ENCODE data around the gene GABPB2. TPM values are rescaled to one million over a fixed set of nuclear protein-coding genes. Genes with fewer than 3 reads are reported as not detected.

The GABPB2 gene
- 10 to 100 TPM; 27.7 to 30.6 TPM for total RNA-seq

DNA sequence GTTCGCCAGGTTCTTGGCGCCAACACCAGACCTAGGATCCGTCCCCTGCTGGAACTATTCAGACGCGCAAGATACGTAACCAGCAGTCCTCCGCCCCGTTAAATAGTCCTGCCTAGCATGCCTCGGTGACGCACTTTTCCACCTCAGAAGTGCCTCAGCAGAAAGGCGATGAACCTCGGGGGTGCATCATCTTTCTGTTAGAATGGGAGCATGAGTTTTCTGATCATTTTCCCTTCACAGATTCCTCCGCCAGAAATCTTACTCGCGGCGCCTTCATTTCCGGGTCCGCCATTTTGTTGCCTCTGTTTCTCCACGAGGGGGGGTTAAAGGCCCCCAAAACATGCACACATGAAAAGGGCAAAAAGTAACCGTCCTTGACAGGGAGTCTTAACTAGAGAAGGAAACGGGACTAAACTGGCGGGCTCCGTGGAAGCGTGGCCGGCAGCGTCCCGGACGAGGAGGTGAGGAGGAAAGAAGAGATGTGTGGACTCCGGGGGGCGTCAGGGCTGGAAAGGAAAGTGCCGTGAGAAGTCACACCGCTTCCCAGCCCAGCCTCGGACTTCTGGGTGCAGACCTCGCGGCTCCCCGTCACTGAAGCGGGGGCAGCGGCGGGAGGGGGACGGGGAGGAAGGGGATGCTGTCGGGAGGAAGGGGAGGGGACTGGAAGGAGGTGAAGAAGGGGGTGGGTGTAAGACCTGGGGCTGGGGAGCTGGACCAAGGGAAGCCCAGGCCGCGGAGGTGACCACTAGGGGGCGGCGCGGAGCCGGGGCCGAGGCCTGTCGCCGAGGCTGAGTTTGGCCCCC is at the start of gene GABPB2:
Gene GABPB2, plus strand, starts transcription at position 288 of the 803 bp plus-strand sequence. CDS start 17,429 bp downstream, outside the sequence.

DNA sequence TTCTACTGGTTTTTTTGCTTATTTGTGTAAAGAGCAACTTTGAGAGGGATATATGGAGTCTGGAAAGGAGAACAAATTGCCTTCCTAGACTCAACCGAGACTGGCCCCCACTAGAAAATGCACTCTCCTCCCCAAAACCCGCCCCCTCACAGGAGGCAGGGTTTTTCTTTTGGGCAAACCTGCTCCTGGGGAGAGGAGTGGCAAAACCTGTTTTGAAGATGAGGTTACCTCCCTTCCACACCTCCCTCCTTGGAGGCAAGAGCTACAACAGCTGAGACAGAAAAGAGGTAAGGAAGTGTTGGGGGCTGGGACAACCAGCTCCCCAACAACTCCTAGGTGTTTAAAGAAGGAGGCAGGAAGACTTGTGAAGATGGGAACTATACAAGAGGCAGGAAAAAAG is 34.2 kb upstream of the GABPB2 start, which contains the start of gene BNIPL:
Gene BNIPL, plus strand, starts transcription at position 231 of the 400 bp plus-strand sequence. Its CDS starts 140 bp downstream, at position 371.

GRCh38 chr1:151047591-151047924 is 23.0 kb upstream of the GABPB2 start, which contains the start of gene C1orf56:
Gene C1orf56, plus strand, starts transcription at chr1:151047751. Its CDS starts 97 bp downstream, at chr1:151047848.

DNA sequence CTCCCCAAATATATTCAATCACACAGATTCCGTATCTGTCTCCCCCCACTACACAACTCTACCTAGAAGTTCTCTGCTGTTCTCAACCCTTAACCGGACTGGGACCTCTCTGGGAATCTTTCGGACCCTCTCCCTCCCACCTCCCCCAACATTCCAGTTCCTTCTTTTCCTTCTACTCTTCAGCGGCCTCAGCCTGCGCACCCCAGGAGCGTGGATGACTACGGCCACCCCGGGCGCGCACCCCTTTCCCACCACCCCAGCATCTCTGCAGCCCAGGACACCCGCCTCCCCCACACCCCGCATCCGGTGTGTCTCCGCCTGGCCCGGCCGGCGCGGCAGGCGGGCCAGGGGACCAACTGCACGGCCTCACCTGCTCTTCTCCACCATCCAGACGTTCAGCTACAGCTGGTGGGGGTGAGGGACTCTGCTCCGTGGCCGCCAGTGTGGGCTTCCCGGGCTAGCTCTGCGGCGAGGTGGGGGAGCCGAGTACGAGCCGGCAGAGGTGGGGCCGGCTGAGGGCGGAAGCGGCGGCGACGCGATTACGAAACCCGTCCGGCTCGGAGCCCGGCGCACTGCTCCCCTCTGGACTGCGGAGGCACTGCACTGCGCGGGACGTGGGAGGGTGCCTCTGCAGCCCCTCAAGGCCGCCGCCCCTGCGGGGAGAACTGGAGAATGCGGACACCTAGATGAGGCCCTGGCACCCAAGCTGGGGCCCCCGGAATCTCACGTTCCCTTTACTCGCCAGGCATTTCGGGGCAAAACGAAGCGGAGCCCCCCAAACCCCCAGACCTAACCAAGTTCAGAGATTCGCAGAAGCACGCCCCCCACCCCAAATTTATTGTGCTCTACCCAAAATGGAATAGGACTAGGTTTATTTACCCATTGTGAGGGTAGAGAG is 11.2 kb upstream of the GABPB2 start, which contains the start of gene CDC42SE1:
Gene CDC42SE1, minus strand, starts transcription at position 514 of the 898 bp plus-strand sequence. CDS start 3,892 bp downstream, outside the sequence.

DNA sequence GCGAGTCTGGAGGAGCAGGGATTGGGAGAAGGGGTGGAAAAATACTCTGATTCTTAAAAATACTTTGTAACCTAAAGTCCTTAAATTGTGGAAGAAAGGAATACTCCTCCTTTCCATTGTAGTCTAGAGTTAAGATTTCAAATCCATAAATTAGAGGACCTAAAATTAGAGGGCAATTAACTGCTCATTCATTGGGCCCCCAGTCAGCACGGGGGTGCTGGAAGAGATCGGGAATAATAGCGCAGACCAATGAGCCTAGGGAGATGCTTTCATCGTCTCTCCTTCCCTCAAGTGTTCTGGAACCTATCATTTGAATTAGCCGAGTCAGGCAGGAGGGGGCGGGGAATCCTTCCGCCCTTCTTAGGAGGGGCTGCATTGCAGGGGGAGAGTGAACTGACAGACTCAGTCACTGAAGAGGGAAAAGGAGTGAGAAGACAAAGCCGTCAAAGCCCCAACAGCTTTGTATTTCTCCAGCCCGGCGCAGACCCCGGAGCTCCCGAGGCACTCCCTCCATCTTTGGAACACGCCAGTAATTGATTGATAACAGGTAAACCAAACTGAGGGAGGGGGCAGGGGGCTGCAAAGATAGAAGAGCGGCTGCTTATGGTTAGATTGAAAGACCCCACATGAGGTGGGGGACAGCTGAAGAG is 10.4 kb upstream of the GABPB2 start, which contains the start of gene MLLT11:
Gene MLLT11, plus strand, starts transcription at position 391 of the 650 bp plus-strand sequence. CDS start 6,828 bp downstream, outside the sequence.

GRCh38 chr1:151146412-151147131 is 76.0 kb downstream of the GABPB2 start, which contains the start of gene SEMA6C:
Gene SEMA6C, minus strand, starts transcription at chr1:151146631. Its CDS starts 4,010 bp downstream, at chr1:151142621.

GRCh38 chr1:151156515-151156819 is 85.9 kb downstream of the GABPB2 start, which contains the start of gene TNFAIP8L2:
Gene TNFAIP8L2, plus strand, starts transcription at chr1:151156649. Its CDS starts 2,049 bp downstream, at chr1:151158698.

DNA sequence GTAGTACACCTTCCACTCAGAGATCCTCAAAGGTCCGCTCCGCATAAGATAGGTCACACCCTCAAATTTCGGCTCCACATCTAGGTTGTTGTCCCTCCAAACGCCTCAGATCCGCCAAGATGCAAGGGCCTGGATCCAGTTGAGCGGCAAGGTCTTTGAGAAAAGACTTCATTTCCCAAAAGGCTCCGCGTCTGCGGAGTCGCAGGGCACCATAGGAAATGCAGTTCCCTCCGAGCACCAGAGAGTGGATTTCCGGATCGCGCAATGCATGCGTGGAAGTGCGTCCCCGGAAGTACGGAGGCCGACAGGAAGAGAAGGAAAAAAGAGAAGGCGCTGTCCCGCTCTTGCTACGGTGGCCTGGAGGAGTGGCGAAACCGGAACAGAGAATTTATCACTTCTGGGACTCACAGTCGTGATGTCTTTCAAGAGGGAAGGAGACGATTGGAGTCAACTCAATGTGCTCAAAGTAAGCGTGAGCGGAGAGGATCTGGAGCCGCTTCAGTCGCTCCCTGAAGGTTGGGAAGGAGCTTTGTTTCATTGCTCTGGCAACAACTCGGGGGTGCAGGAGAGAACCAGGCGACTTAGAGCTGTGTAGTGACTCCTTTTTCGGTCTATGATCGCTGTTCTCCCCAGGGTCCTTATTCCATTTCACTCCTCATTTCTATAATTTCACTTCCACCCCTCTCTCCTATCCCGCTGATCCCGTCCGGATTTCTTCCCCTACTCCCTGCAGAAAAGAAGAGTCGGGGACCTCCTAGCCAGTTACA is 95.4 kb downstream of the GABPB2 start, which contains the start of the genes LYSMD1 and SCNM1:
Gene LYSMD1, minus strand, starts transcription at position 165 of the 767 bp plus-strand sequence. CDS start 644 bp downstream, outside the sequence.
Gene SCNM1, plus strand, starts transcription at position 407 of the 767 bp plus-strand sequence. Its CDS starts 9 bp downstream, at position 416.

Other genes with a start within 250 kb of the GABPB2 start
- gene ARNT, start 194.2 kb upstream of the GABPB2 start, total RNA-seq, result 10 to 100 TPM; 49.0 to 50.1 TPM
- not detected for gene CTXND2, start 183.6 kb upstream of the GABPB2 start, total RNA-seq
- 10 to 100 TPM; 53.5 to 59.7 TPM for gene SETDB1, start 144.4 kb upstream of the GABPB2 start, total RNA-seq
- 100 to 1,000 TPM; 152 to 153 TPM for gene CERS2, start 95.9 kb upstream of the GABPB2 start, total RNA-seq
- gene ANXA9, start 88.5 kb upstream of the GABPB2 start, total RNA-seq, result not detected
- 10 to 100 TPM; 37.4 to 37.7 TPM for gene MINDY1, start 63.9 kb upstream of the GABPB2 start, total RNA-seq
- 10 to 100 TPM; 18.5 to 20.5 TPM for gene PRUNE1, start 62.3 kb upstream of the GABPB2 start, total RNA-seq
- 1 to 10 TPM; 1.0 to 1.1 TPM for gene BNIPL, start 34.2 kb upstream of the GABPB2 start, total RNA-seq
- gene C1orf56, start 23.0 kb upstream of the GABPB2 start, total RNA-seq, result 1 to 10 TPM; 1.2 to 1.4 TPM
- gene CDC42SE1, start 11.1 kb upstream of the GABPB2 start, total RNA-seq, result 100 to 1,000 TPM; 362 to 368 TPM
- gene MLLT11, start 10.4 kb upstream of the GABPB2 start, total RNA-seq, result 1 to 10 TPM; 4.0 to 4.1 TPM
- 1 to 10 TPM; 3.6 to 3.8 TPM for gene SEMA6C, start 75.9 kb downstream of the GABPB2 start, total RNA-seq
- 10 to 100 TPM; 41.8 to 42.4 TPM for gene TNFAIP8L2, start 85.9 kb downstream of the GABPB2 start, total RNA-seq
- 1 to 10 TPM; 2.7 to 3.1 TPM for gene LYSMD1, start 95.1 kb downstream of the GABPB2 start, total RNA-seq
- 10 to 100 TPM; 59.5 to 61.1 TPM for gene SCNM1, start 95.4 kb downstream of the GABPB2 start, total RNA-seq
- 1 to 10 TPM; 3.2 to 4.4 TPM for gene TMOD4, start 105.2 kb downstream of the GABPB2 start, total RNA-seq
- 10 to 100 TPM; 74.6 to 77.0 TPM for gene VPS72, start 119.4 kb downstream of the GABPB2 start, total RNA-seq
- 10 to 100 TPM; 57.7 to 59.3 TPM for gene PIP5K1A, start 127.8 kb downstream of the GABPB2 start, total RNA-seq
- gene PSMD4, start 184.0 kb downstream of the GABPB2 start, total RNA-seq, result 100 to 1,000 TPM; 163 to 173 TPM
- 10 to 100 TPM; 27.7 to 27.9 TPM for gene ZNF687, start 211.5 kb downstream of the GABPB2 start, total RNA-seq